ENCODE data around the gene FAM83F.

- TF ChIP-seq CTCF (IDR thresholded peaks at IDR 0.05), result no peak
- TF ChIP-seq POLR2A (IDR thresholded peaks at IDR 0.05), result no peak
Measured at GRCh38 chr22:40008726-40009291, 14.1 kb downstream of the FAM83F start.

All from sigmoid colon (tissue), 3 donors.